GM12878 (cell line): ENCODE results near the gene TRMT1. TPM values are rescaled to one million over a fixed set of nuclear protein-coding genes. Genes with fewer than 3 reads are reported as not detected.

ENCODE experiments used
- ATAC-seq: fragments of 200-7000 bp; cut with Tn5 transposase; 3 replicates; pipeline ENCODE4 v1.9.1; 2020; ENCODE audit warnings: mild to moderate bottlenecking, moderate library complexity
- BruUV-seq: library from RNA; stranded (reverse); fragments of 400-500 nt; replicated peaks from 2 replicates; lab custom pipeline; 2021; lab: Mats Ljungman, UMichigan
- CTCF ChIA-PET: fragments of 300-600 bp; sonication (Branson Sonifier 250); formaldehyde crosslinking; extraction: SDS; loops from one replicate; lab custom pipeline; 2021; ENCODE audit warnings: inconsistent platforms; lab: Yijun Ruan, JAX
- POLR2A ChIA-PET: fragments of 350-600 bp; formaldehyde crosslinking; extraction: SDS; loops from one replicate; lab custom pipeline; 2021; ENCODE audit warnings: inconsistent platforms; lab: Charles Lee
- RAD21 ChIA-PET: fragments of 300-600 bp; sonication (Branson Sonifier 250); formaldehyde crosslinking; loops from one replicate; lab custom pipeline; 2023; ENCODE audit warnings: antibody characterized with exemption; ENCODE audit not compliant: unreplicated experiment; lab: Charles Lee
- SMC1A ChIA-PET: fragments of 300-600 bp; sonication (Branson Sonifier 250); formaldehyde crosslinking; loops from one replicate; lab custom pipeline; 2023; ENCODE audit not compliant: unreplicated experiment, uncharacterized antibody; lab: Charles Lee
- DNase-seq: peaks from one replicate; pipeline ENCODE4 v3.0.0-alpha.2; 2011; ENCODE audit warnings: low read depth, low spot score
- FAIRE-seq: peaks from 3 replicates; lab custom pipeline; 2011; peaks lifted over from hg19 to GRCh38; lab: Jason Lieb, UNC
- H2AFZ ChIP-seq: 2 replicates; pipeline ENCODE4 v1.6.0; 2011; ENCODE audit warnings: low read depth, low read length, control low read depth; ENCODE audit not compliant: control insufficient read depth
- H3K27ac ChIP-seq: 2 replicates; pipeline ENCODE4 v1.5.1; 2011; ENCODE audit warnings: control low read depth; ENCODE audit not compliant: control insufficient read depth, insufficient read depth
- H3K27me3 ChIP-seq, 2 experiments: replicated peaks in 1 of 2; 2 replicates each; pipeline versions ENCODE4 v1.6.0 to v1.6.1; 2011; ENCODE audit warnings: low read length in 1 of 2; ENCODE audit not compliant: control insufficient read depth in 2 of 2, insufficient read depth in 2 of 2
- H3K36me3 ChIP-seq, 2 experiments: 2 replicates each; pipeline ENCODE4 v1.5.1; 2011; ENCODE audit warnings: low read length in 1 of 2; ENCODE audit not compliant: control insufficient read depth in 2 of 2, insufficient read depth in 2 of 2
- H3K4me1 ChIP-seq: 2 replicates; pipeline ENCODE4 v1.6.1; 2011; ENCODE audit warnings: mild to moderate bottlenecking, low read length, moderate library complexity, mixed read lengths; ENCODE audit not compliant: control insufficient read depth, insufficient read depth
- H3K4me2 ChIP-seq: 2 replicates; pipeline ENCODE4 v1.6.0; 2011; ENCODE audit warnings: control low read depth; ENCODE audit not compliant: control insufficient read depth, insufficient read depth
- H3K4me3 ChIP-seq: fragments of 200-600 bp; sonication (generic); 2 replicates; pipeline ENCODE4 v1.5.1; 2016
- H3K79me2 ChIP-seq: 2 replicates; pipeline ENCODE4 v1.6.0; 2011; ENCODE audit warnings: low read length; ENCODE audit not compliant: control insufficient read depth, insufficient read depth
- H3K9ac ChIP-seq: 2 replicates; pipeline ENCODE4 v1.8.0; 2011; ENCODE audit warnings: low read length, control low read depth, mixed read lengths; ENCODE audit not compliant: control insufficient read depth, insufficient read depth
- H3K9me3 ChIP-seq: replicated peaks from 3 replicates; pipeline ENCODE4 v1.5.1; 2011; ENCODE audit warnings: mild to moderate bottlenecking, low read length; ENCODE audit not compliant: control insufficient read depth, insufficient read depth
- H4K20me1 ChIP-seq: 2 replicates; pipeline ENCODE4 v1.6.0; 2011; ENCODE audit not compliant: control insufficient read depth, insufficient read depth
- CBX5 ChIP-seq: sonication (generic); IDR thresholded peaks from 2 replicates; pipeline ENCODE4 v1.6.1; 2016; ENCODE audit warnings: low read depth, moderate library complexity, mild to moderate bottlenecking, inconsistent platforms
- FOS ChIP-seq: IDR thresholded peaks from 3 replicates; pipeline ENCODE4 v1.6.1; 2011; ENCODE audit warnings: borderline replicate concordance; ENCODE audit not compliant: insufficient read length; ENCODE audit errors: extremely low read depth
- KLF5 ChIP-seq: fragments of 450-650 bp; IDR thresholded peaks from 2 replicates; pipeline ENCODE4 v1.6.1; 2014; ENCODE audit warnings: mild to moderate bottlenecking; ENCODE audit not compliant: partially characterized antibody
- MTA3 ChIP-seq: IDR thresholded peaks from 2 replicates; pipeline ENCODE4 v1.6.1; 2012; ENCODE audit warnings: low read length, inconsistent platforms, borderline replicate concordance
- RUNX3 ChIP-seq: IDR thresholded peaks from 2 replicates; pipeline ENCODE4 v1.6.1; 2012; ENCODE audit warnings: low read length, inconsistent platforms
- SMAD5 ChIP-seq: IDR thresholded peaks from 2 replicates; pipeline ENCODE4 v1.6.1; 2016; ENCODE audit warnings: antibody characterized with exemption, low read depth
- WGBS: methylation state at CpG from one replicate; pipeline ENCODE4 v1.1.6; 2016; ENCODE audit warnings: low lambda C conversion rate; ENCODE audit not compliant: insufficient replicate concordance, insufficient coverage; ENCODE audit errors: missing lambda C conversion rate; 5-methylcytosine and 5-hydroxymethylcytosine counted together
- in situ Hi-C: fragments of 300-500 bp; cut with MboI; formaldehyde crosslinking; loops from 9 replicates; pipeline ENCODE4 v1.14.3; 2018; ENCODE audit warnings: mixed read lengths
- intact Hi-C: fragments of 100-400 bp; cut with micrococcal nuclease; formaldehyde crosslinking; loops from one replicate; pipeline ENCODE4 v1.14.2; 2022; ENCODE audit not compliant: unreplicated experiment
- polyA plus RNA-seq, 11 experiments: library from polyadenylated mRNA; depleted of rRNA in 4 of 11; unstranded in 6 of 11; stranded (reverse) in 5 of 11; fragments of >200 nt; fragmentation: Nextera tagmentation in 4 of 11; fragmentation: Illumina TruSeq in 1 of 11; extraction: Ambion mirVana in 4 of 11; extraction: Trizol in 1 of 11; gene quantifications; 1 replicate in 1 of 11; 2 replicates in 10 of 11; pipeline versions ENCODE4 v1.2.1 to v1.2.3, GENCODE V29; 2011 to 2016; ENCODE audit warnings: inconsistent platforms in 2 of 11, missing spikeins in 2 of 11, low read depth in 1 of 11
- total RNA-seq, 4 experiments: library from RNA; depleted of rRNA in 3 of 4; stranded (reverse); fragments of >200 nt in 3 of 4; fragmentation: Illumina TruSeq in 1 of 4; extraction: Trizol in 1 of 4; gene quantifications; 2 replicates each; pipeline versions ENCODE4 v1.2.1 to v1.2.3, GENCODE V29; 2013 to 2021
- TF ChIP-seq, protein P1 (sequence below): IDR thresholded peaks from 2 replicates; pipeline ENCODE4 v1.6.1; 2011; ENCODE audit warnings: mild to moderate bottlenecking, low read depth, low read length, moderate library complexity; ENCODE audit not compliant: insufficient replicate concordance
- TF ChIP-seq, protein P2 (sequence below): IDR thresholded peaks from 2 replicates; pipeline ENCODE4 v1.6.1; 2012; ENCODE audit warnings: low read depth, low read length, improper control_type of control experiment
- TF ChIP-seq, protein P3 (sequence below): fragments of 450-650 bp; formaldehyde crosslinking; IDR thresholded peaks from 2 replicates; pipeline ENCODE4 v1.4.0; 2020; ENCODE audit warnings: mild to moderate bottlenecking, moderate library complexity

The TRMT1 gene
- total and polyA plus RNA-seq, 10 of the 15 experiments (the other 5 are each of a cell fraction or from before 2014, with no cell fraction given) = 3.4 to 68.8 (median 34.8) TPM

DNA sequence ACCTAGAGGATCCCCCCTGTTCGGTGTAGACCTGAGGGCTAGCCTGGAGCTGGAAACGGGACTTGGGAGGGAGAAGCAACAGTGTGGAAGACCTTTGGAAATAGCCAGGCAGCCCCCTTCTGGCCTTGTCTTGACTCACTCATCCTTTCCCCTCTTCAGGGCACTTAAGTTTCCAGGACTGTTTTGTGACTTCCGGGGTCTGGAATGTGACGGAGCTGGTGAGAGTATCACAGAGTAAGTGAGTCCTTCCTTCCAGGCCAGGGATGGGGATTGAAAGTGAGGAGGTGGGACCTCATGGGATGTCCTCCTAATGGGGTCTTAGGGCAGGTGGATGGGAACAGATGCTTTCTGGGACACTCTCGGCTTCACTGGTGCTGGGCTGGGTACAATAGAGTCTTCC is 43.3 kb downstream of the TRMT1 start:
- intact Hi-C loops (no loop called here), in situ Hi-C loops (no loop called here)
- no peak for ATAC-seq
- SMC1A ChIA-PET = no interaction called here
- BruUV-seq = no TSS peak
- Histone ChIP-seq H3K79me2 (no peaks in the 10 kb centered on the region), H4K20me1 (no peaks in the 10 kb centered on the region), H3K27ac (no peak overlapping the region), H3K9me3 (no peaks in the 10 kb centered on the region), H2AFZ (no peak overlapping the region), H3K4me3 (no peak overlapping the region), H3K27me3 (peaks cover 1 to 3% of the 10 kb centered on the region in 2 experiments), H3K9ac (no peak overlapping the region), H3K36me3 (no peaks in the 10 kb centered on the region), H3K4me2 (no peak overlapping the region), H3K4me1 (no peaks in the 10 kb centered on the region)
- FAIRE-seq = no peak
- RAD21 ChIA-PET = interaction anchor here (0.6 to 1.5 kb wide), 2 partner anchors 21 to 106 kb away, joined by 6 to 7 read pairs; no protein-coding TSS in a partner anchor
- TF ChIP-seq, protein P1, sequence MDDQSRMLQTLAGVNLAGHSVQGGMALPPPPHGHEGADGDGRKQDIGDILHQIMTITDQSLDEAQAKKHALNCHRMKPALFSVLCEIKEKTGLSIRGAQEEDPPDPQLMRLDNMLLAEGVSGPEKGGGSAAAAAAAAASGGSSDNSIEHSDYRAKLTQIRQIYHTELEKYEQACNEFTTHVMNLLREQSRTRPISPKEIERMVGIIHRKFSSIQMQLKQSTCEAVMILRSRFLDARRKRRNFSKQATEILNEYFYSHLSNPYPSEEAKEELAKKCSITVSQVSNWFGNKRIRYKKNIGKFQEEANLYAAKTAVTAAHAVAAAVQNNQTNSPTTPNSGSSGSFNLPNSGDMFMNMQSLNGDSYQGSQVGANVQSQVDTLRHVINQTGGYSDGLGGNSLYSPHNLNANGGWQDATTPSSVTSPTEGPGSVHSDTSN = no peak
- TF ChIP-seq SMAD5 (no peak), KLF5 (no peak), MTA3 (no peak), RUNX3 (no peak), CBX5 (no peak), FOS (no peak)
- TF ChIP-seq, protein P2, sequence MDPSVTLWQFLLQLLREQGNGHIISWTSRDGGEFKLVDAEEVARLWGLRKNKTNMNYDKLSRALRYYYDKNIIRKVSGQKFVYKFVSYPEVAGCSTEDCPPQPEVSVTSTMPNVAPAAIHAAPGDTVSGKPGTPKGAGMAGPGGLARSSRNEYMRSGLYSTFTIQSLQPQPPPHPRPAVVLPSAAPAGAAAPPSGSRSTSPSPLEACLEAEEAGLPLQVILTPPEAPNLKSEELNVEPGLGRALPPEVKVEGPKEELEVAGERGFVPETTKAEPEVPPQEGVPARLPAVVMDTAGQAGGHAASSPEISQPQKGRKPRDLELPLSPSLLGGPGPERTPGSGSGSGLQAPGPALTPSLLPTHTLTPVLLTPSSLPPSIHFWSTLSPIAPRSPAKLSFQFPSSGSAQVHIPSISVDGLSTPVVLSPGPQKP = no peak
- TF ChIP-seq, protein P3, sequence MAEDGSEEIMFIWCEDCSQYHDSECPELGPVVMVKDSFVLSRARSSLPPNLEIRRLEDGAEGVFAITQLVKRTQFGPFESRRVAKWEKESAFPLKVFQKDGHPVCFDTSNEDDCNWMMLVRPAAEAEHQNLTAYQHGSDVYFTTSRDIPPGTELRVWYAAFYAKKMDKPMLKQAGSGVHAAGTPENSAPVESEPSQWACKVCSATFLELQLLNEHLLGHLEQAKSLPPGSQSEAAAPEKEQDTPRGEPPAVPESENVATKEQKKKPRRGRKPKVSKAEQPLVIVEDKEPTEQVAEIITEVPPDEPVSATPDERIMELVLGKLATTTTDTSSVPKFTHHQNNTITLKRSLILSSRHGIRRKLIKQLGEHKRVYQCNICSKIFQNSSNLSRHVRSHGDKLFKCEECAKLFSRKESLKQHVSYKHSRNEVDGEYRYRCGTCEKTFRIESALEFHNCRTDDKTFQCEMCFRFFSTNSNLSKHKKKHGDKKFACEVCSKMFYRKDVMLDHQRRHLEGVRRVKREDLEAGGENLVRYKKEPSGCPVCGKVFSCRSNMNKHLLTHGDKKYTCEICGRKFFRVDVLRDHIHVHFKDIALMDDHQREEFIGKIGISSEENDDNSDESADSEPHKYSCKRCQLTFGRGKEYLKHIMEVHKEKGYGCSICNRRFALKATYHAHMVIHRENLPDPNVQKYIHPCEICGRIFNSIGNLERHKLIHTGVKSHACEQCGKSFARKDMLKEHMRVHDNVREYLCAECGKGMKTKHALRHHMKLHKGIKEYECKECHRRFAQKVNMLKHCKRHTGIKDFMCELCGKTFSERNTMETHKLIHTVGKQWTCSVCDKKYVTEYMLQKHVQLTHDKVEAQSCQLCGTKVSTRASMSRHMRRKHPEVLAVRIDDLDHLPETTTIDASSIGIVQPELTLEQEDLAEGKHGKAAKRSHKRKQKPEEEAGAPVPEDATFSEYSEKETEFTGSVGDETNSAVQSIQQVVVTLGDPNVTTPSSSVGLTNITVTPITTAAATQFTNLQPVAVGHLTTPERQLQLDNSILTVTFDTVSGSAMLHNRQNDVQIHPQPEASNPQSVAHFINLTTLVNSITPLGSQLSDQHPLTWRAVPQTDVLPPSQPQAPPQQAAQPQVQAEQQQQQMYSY (CRISPR knock-in tag) = no peak
- WGBS = 37% methylated on average over 5 of the region's 5 CpGs
- CTCF ChIA-PET = interaction anchor here (1.2 to 2.1 kb wide), 2 partner anchors 12 to 21 kb away, joined by 5 to 8 read pairs; no protein-coding TSS in a partner anchor
- no peak for DNase-seq
- POLR2A ChIA-PET = no interaction called here
